Measurements from ENCODE around the gene OTOG.

Gene OTOG

GRCh38 chr11:17550450-17551346 is 3.6 kb downstream of the OTOG start:
- no peaks in the 10 kb centered on the region for H3K9me2 ChIP-seq (replicated peaks; ENCODE audit: insufficient read depth, low read length)
- no peaks in the 10 kb centered on the region for H4K20me1 ChIP-seq (ENCODE audit: low read depth, low read length)
- no peak overlapping the region for H3K4me2 ChIP-seq (ENCODE audit: low read depth, low read length, poor library complexity, severe bottlenecking)
- H3K9ac ChIP-seq (ENCODE audit: low read length) = no peak overlapping the region
- no peak overlapping the region for H3K4me3 ChIP-seq (ENCODE audit: insufficient read depth, low read length, poor library complexity, severe bottlenecking)
- H3K79me2 ChIP-seq (ENCODE audit: insufficient read depth, low read length) = no peaks in the 10 kb centered on the region
- TF ChIP-seq EZH2phosphoT487 (conservative IDR thresholded peaks at IDR 0.05; ENCODE audit: low read length) (no peak), CTCF (IDR thresholded peaks at IDR 0.05; ENCODE audit: insufficient read depth, low read length, poor library complexity, severe bottlenecking) (no peak)
- H3K27me3 ChIP-seq (ENCODE audit: low read length) = no peaks in the 10 kb centered on the region
- H3F3A ChIP-seq (ENCODE audit: insufficient read depth) = no peaks in the 10 kb centered on the region
- H3K9me3 ChIP-seq (ENCODE audit: insufficient read depth, low read length) = no peaks in the 10 kb centered on the region
- H3K27ac ChIP-seq (ENCODE audit: low read depth, low read length) = no peak overlapping the region
- H3K36me3 ChIP-seq (ENCODE audit: low read length) = no peaks in the 10 kb centered on the region
- no peak overlapping the region for H2AFZ ChIP-seq (ENCODE audit: low read depth, low read length, severe bottlenecking)

DNA sequence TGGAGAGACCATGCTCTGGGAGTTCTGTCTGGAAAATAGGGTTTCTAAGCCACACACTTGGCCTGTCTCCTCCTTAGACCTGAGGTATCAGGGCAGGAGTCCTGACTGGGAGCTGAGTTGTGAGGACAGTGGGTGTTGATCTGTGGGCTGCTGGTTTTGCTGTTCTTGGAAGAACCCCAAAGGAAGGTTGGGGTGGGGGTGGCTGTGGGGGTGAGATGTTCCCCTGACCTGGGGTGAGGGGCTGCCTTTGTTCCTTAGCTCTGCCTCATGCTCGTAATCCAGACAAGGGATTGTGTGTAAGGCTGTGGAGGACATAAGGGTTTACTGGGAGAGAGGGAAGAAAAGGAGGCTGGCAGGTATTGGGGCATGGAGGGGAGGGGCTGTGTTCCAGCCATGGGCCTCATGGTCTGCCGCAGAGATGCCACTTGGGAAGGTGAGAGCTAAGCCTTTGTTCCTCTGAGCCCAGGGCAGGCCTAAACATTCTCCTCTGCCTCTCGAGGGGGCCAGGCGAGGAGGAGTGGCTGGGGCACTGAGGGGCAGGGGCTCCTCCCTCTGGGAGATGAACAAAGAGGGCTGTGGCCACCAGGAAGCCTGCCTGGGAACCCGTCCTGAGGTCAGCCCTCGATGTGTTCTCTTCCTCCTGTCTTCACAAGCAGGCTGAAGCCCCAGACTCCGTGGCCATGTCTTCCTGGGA is 4.4 kb downstream of the OTOG start:
- Histone ChIP-seq H2AFZ (ENCODE audit: low read depth, low read length, severe bottlenecking) (no peak overlapping the region), H3K4me3 (ENCODE audit: insufficient read depth, low read length, poor library complexity, severe bottlenecking) (no peak overlapping the region)

GRCh38 chr11:17552041-17552355 is 4.9 kb downstream of the OTOG start:
- Histone ChIP-seq H3K36me3 (ENCODE audit: low read length) (no peaks in the 10 kb centered on the region), H3K27me3 (ENCODE audit: low read length) (no peaks in the 10 kb centered on the region), H3K27ac (ENCODE audit: low read depth, low read length) (no peak overlapping the region), H3K4me3 (ENCODE audit: insufficient read depth, low read length, poor library complexity, severe bottlenecking) (no peak overlapping the region), H2AFZ (ENCODE audit: low read depth, low read length, severe bottlenecking) (no peak overlapping the region), H4K20me1 (ENCODE audit: low read depth, low read length) (no peaks in the 10 kb centered on the region), H3F3A (ENCODE audit: insufficient read depth) (no peaks in the 10 kb centered on the region), H3K9ac (ENCODE audit: low read length) (no peak overlapping the region), H3K9me3 (ENCODE audit: insufficient read depth, low read length) (no peaks in the 10 kb centered on the region), H3K4me2 (ENCODE audit: low read depth, low read length, poor library complexity, severe bottlenecking) (no peak overlapping the region), H3K9me2 (replicated peaks; ENCODE audit: insufficient read depth, low read length) (no peaks in the 10 kb centered on the region), H3K79me2 (ENCODE audit: insufficient read depth, low read length) (no peaks in the 10 kb centered on the region)
- TF ChIP-seq EZH2phosphoT487 (conservative IDR thresholded peaks at IDR 0.05; ENCODE audit: low read length) = no peak
- TF ChIP-seq CTCF (IDR thresholded peaks at IDR 0.05; ENCODE audit: insufficient read depth, low read length, poor library complexity, severe bottlenecking) = no peak

More for the DNA sequence above, 4.4 kb downstream of the OTOG start:
- no peak overlapping the region for H3K9ac ChIP-seq (ENCODE audit: low read length)
- H4K20me1 ChIP-seq (ENCODE audit: low read depth, low read length) = no peaks in the 10 kb centered on the region
- H3K27ac ChIP-seq (ENCODE audit: low read depth, low read length) = no peak overlapping the region
- no peaks in the 10 kb centered on the region for H3K9me3 ChIP-seq (ENCODE audit: insufficient read depth, low read length)
- H3K36me3 ChIP-seq (ENCODE audit: low read length) = no peaks in the 10 kb centered on the region
- H3K27me3 ChIP-seq (ENCODE audit: low read length) = no peaks in the 10 kb centered on the region
- H3F3A ChIP-seq (ENCODE audit: insufficient read depth) = no peaks in the 10 kb centered on the region
- H3K79me2 ChIP-seq (ENCODE audit: insufficient read depth, low read length) = no peaks in the 10 kb centered on the region
- TF ChIP-seq EZH2phosphoT487 (conservative IDR thresholded peaks at IDR 0.05; ENCODE audit: low read length) (no peak), CTCF (IDR thresholded peaks at IDR 0.05; ENCODE audit: insufficient read depth, low read length, poor library complexity, severe bottlenecking) (no peak)
- H3K4me2 ChIP-seq (ENCODE audit: low read depth, low read length, poor library complexity, severe bottlenecking) = no peak overlapping the region
- no peaks in the 10 kb centered on the region for H3K9me2 ChIP-seq (replicated peaks; ENCODE audit: insufficient read depth, low read length)

Measured in SU-DHL-6 (cell line).